ENCODE results near the gene FGD3. TPM values are rescaled to one million over a fixed set of nuclear protein-coding genes. Genes with fewer than 3 reads are reported as not detected.
"Not testable (repeated sequence)": the region's sequence is repeated elsewhere in the genome, so short reads cannot be mapped to it uniquely, and the experiment has no call there.

Gene FGD3
- total RNA-seq, 1 experiment from 2014 or later = 89.0 TPM

DNA sequence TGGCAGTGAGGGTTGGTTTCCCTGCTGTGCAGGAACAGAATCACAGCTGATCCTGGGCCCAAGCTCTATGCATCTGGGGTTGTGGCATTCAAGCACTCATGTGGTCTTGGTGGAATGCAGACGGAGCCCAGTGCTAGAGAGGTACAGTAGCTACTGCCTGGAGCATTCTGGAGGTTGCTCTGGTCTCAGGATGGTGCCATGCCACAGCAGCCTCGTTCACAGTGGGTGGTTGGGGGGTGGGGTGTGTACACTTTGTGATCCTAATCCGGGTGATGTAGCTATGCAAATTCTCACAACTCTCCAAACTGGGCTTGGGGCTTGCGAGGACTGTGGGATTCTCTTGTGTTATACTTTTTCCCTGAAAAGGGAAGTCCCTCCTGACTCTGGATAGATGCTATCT is 45.2 kb downstream of the FGD3 start:
- no peak overlapping the region for H2AFZ ChIP-seq
- H3K9me2 ChIP-seq (ENCODE audit: insufficient read depth) = no peaks in the 10 kb centered on the region
- no peaks in the 10 kb centered on the region for H3K27me3 ChIP-seq (ENCODE audit: insufficient read depth, low read depth)
- H3K36me3 ChIP-seq (ENCODE audit: low read depth) = peaks cover 17% of the 10 kb centered on the region; the same call in 1 of the 2 replicates
- no peak overlapping the region for H3K4me2 ChIP-seq
- BruUV-seq (replicated peaks) = no TSS peak
- H3K79me2 ChIP-seq (ENCODE audit: low read depth) = peaks cover 60% of the 10 kb centered on the region
- H3K27ac ChIP-seq = no peak overlapping the region
- no peak for DNase-seq
- peaks cover 39% of the 10 kb centered on the region for H3K4me1 ChIP-seq (replicated peaks; ENCODE audit: insufficient read depth)
- ChIA-PET CTCF (interaction anchor here (0.6 kb wide), 1 partner anchor 40 kb away, joined by 3 read pairs; no protein-coding TSS in a partner anchor), POLR2A (ENCODE audit: unreplicated experiment) (interaction anchor here (0.7 kb wide), 1 partner anchor 19 kb away, joined by 4 read pairs; no protein-coding TSS in a partner anchor)
- no peak overlapping the region for H3K4me3 ChIP-seq
- H3K9me3 ChIP-seq (ENCODE audit: insufficient read depth, low read depth) = peaks cover 12% of the 10 kb centered on the region; the same call in 1 of the 2 replicates
- H3F3A ChIP-seq (ENCODE audit: insufficient read depth, low read depth) = peaks cover 33% of the 10 kb centered on the region
- intact Hi-C loops (cut with micrococcal nuclease; ENCODE audit: unreplicated experiment) = no loop called here
- TF ChIP-seq EZH2 (IDR thresholded peaks at IDR 0.05; ENCODE audit: low read depth) = no peak
- TF ChIP-seq, protein P1, sequence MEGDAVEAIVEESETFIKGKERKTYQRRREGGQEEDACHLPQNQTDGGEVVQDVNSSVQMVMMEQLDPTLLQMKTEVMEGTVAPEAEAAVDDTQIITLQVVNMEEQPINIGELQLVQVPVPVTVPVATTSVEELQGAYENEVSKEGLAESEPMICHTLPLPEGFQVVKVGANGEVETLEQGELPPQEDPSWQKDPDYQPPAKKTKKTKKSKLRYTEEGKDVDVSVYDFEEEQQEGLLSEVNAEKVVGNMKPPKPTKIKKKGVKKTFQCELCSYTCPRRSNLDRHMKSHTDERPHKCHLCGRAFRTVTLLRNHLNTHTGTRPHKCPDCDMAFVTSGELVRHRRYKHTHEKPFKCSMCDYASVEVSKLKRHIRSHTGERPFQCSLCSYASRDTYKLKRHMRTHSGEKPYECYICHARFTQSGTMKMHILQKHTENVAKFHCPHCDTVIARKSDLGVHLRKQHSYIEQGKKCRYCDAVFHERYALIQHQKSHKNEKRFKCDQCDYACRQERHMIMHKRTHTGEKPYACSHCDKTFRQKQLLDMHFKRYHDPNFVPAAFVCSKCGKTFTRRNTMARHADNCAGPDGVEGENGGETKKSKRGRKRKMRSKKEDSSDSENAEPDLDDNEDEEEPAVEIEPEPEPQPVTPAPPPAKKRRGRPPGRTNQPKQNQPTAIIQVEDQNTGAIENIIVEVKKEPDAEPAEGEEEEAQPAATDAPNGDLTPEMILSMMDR (conservative IDR thresholded peaks at IDR 0.05) = no peak
- H4K20me1 ChIP-seq (ENCODE audit: insufficient read depth) = no peaks in the 10 kb centered on the region

DNA sequence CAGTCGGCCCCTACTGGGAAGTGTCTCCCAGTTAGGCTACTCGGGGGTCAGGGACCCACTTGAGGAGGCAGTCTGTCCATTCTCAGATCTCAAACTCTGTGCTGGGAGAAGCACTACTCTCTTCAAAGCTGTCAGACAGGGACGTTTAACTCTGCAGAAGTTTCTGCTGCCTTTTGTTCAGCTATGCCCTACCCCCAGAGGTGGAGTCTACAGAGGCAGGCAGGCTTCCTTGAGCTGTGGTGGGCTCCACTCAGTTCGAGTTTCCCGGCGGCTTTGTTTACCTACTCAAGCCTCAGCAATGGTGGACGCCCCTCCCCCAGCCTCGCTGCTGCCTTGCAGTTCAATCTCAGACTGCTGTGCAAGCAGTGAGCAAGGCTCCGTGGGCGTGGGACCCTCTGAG is 51.5 kb downstream of the FGD3 start:
- Histone ChIP-seq H3K79me2 (ENCODE audit: low read depth) (peaks cover 59% of the 10 kb centered on the region), H3K4me1 (replicated peaks; ENCODE audit: insufficient read depth) (peaks cover 13% of the 10 kb centered on the region), H3K9me3 (ENCODE audit: insufficient read depth, low read depth) (peaks cover 10% of the 10 kb centered on the region; the same call in 1 of the 2 replicates)
- BruUV-seq (replicated peaks); H3K36me3 ChIP-seq (ENCODE audit: low read depth); CTCF ChIA-PET; intact Hi-C loops (cut with micrococcal nuclease; ENCODE audit: unreplicated experiment); H2AFZ ChIP-seq; H3K4me2 ChIP-seq; H3K4me3 ChIP-seq; POLR2A ChIA-PET (ENCODE audit: unreplicated experiment); DNase-seq; H3K27ac ChIP-seq; H4K20me1 ChIP-seq (ENCODE audit: insufficient read depth); H3K9me2 ChIP-seq (ENCODE audit: insufficient read depth); H3K27me3 ChIP-seq (ENCODE audit: insufficient read depth, low read depth); H3F3A ChIP-seq (ENCODE audit: insufficient read depth, low read depth): not testable (repeated sequence)

DNA sequence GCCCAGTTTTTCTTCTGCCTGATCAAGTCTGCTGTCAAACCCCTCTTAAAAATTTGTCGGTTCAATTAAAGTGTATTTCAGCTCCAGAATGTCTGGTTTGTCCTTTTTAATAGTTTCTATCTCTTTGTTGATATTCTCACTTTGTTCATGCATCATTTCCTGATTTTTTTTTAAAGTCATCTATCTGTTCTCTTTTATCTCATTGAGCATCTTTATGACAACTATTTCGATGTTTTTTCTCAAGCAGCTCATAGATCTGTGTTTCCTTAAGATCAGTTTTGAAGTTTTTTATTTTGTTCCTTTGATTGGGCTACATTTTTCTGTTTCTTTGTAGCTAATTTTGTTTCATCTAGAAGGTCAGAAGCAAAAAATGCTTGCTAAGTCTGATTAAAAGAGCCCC is 53.7 kb downstream of the FGD3 start:
- TF ChIP-seq, protein P1 (conservative IDR thresholded peaks at IDR 0.05) = no peak
- TF ChIP-seq EZH2 (IDR thresholded peaks at IDR 0.05; ENCODE audit: low read depth) = no peak
- H2AFZ ChIP-seq = no peak overlapping the region
- H3F3A ChIP-seq (ENCODE audit: insufficient read depth, low read depth) = peaks cover 6% of the 10 kb centered on the region
- no peaks in the 10 kb centered on the region for H3K27me3 ChIP-seq (ENCODE audit: insufficient read depth, low read depth)
- peaks cover 13% of the 10 kb centered on the region for H3K4me1 ChIP-seq (replicated peaks; ENCODE audit: insufficient read depth)
- no peak for DNase-seq
- H3K9me3 ChIP-seq (ENCODE audit: insufficient read depth, low read depth) = peaks cover 10% of the 10 kb centered on the region; the same call in 1 of the 2 replicates
- no peaks in the 10 kb centered on the region for H3K9me2 ChIP-seq (ENCODE audit: insufficient read depth)
- H3K4me2 ChIP-seq = no peak overlapping the region
- no peak overlapping the region for H3K4me3 ChIP-seq
- H4K20me1 ChIP-seq (ENCODE audit: insufficient read depth) = no peaks in the 10 kb centered on the region
- peaks cover 42% of the 10 kb centered on the region; the same call in 1 of the 2 replicates for H3K79me2 ChIP-seq (ENCODE audit: low read depth)
- BruUV-seq (replicated peaks) = no TSS peak
- H3K27ac ChIP-seq = no peak overlapping the region
- ChIA-PET CTCF (interaction anchor here (0.6 kb wide), 1 partner anchor 1880 kb away, joined by 3 read pairs; no protein-coding TSS in a partner anchor), POLR2A (ENCODE audit: unreplicated experiment) (interaction anchor here (1.0 kb wide), 1 partner anchor 27 kb away, joined by 3 read pairs; no protein-coding TSS in a partner anchor)
- intact Hi-C loops (cut with micrococcal nuclease; ENCODE audit: unreplicated experiment) = no loop called here
- H3K36me3 ChIP-seq (ENCODE audit: low read depth) = 0 out of 2 replicates have a peak, but pooled peaks cover 7% of the 10 kb centered on the region
